Muscle of back (tissue), 11 donors: ENCODE measurements around the gene ADNP. TPM values are rescaled to one million over a fixed set of nuclear protein-coding genes. Genes with fewer than 3 reads are reported as not detected.

Experiments
- DNase-seq, 3 donors: peaks; one replicate each; pipeline versions ENCODE4 v3.0.0 to v3.0.0-alpha.2; 2013
- polyA plus RNA-seq, 10 donors: library from polyadenylated mRNA; unstranded; fragments of 120-200 nt; gene quantifications; one replicate each; pipeline ENCODE4 v1.2.1, GENCODE V29; 2013; ENCODE audit not compliant: insufficient read length in 10 of 10

The ADNP gene
- polyA plus RNA-seq, 10 donors: 46.1 to 69.9 (median 57.1) TPM

- no peak for DNase-seq
These were observed 76.6 kb downstream of the ADNP start for GRCh38 chr20:50854506-50855249.

DNA sequence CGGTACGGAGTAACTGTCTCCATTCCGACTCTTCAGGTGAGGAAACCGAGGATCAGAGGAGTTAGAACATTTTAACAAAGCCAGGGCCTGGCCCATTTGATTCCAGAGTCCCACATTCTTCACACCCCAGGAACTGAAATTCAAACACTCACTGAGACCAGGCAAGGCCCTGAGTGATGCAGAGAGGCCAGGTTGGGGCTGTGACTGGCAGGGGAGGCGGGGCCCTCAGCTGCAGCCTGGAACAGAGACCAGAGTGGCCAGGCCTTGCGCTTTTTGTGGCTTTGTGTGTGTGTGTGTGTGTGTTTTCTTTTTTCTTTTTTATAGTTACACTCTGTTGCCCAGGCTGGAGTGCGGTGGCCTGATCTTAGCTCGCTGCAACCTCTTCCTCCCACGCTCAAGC, 79.2 kb downstream of the ADNP start:
- no peak for DNase-seq

- DNase-seq: no peak
These were observed 80.4 kb downstream of the ADNP start for GRCh38 chr20:50850721-50851286.

DNA sequence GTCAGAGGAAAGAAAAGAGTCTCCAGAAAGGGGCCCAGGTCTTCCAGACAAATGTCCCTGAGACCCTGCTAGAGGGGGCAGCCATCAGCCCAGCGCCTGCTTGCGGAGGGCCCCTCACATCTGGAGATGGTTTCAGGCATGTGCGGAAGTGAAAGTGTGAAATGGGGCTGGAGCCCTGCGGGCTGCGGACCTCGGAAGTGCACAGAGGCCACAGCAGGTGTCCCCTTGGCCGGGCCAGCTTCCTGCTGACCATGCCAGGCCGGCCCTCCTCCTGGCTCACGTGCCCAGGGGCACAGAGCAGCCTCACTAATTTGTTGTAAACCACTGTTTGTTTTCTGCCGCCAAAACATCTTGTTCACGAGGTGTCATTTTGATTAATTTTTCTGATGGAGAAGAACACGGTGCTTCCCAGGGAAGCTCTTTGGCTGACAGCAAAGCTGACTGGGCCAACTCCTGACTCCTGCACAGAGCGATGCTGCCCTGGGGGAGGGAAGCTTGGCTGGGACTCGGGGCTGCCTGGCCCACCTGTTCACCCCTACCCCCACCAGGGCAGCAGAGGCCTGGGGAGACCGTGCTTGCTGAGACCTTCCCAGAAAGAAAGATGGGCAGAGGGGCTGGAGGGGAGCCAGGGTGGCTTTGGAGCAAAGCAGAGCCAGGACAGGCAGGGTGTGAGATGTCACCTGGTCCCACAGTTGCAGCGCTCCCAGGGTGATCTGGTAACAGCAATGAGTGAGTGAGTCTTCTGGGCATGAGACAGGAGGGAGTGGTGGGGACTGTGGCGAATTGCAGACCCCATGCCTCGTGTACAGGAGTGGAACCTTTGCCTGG, 82.2 kb downstream of the ADNP start:
- peak in 1 of 3 donors; percentile 63 for DNase-seq

- peak in 1 of 3 donors; percentile 60 for DNase-seq
These were observed 82.9 kb downstream of the ADNP start for GRCh38 chr20:50848341-50848808.

DNA sequence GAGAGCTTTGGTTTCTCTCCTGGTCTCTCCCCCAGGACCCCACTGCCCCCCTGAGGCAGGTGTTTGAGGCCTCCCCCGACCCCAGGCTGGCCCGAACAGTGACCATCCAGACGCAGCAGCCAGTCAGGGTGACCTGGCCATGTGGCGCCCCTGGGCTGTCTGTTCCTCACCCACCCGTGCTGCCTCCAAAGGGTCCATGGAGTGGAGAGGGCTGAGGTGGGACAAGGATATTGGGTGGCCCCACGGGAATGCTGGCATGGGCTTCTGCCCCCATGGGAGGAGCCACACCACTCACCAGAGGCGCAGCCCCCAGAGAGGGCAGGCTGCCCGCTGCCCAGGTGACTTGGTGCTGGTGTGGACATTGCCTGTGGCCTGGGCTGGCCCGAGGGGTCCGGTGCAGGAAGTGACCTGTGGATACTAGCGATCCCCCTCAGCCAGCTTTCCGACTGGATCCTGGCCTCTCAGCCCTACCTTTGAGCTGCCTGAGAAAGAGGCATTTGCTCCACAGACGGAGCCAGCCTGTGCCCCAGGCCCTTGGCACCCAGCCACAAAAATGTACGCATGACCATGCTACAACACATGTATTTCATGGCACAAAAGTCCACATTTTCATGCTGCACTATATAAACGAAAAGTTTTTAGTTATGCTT, 85.5 kb downstream of the ADNP start:
- DNase-seq: no peak

- DNase-seq: peak in 1 of 3 donors; percentile 36
These were observed 86.7 kb downstream of the ADNP start for GRCh38 chr20:50844430-50845100.

GRCh38 chr20:50843331-50844276, 87.6 kb downstream of the ADNP start:
- no peak for DNase-seq

GRCh38 chr20:50842821-50843220, 88.4 kb downstream of the ADNP start:
- no peak for DNase-seq

Other genes with a start within 250 kb of the ADNP start
- gene RIPOR3, start 239.9 kb downstream of the ADNP start, polyA plus RNA-seq: 10 to 100 TPM in 4 of 10 donors, 1 to 10 TPM in 6; 3.1 to 15.6 (median 8.6) TPM
- gene PARD6B, start 199.9 kb downstream of the ADNP start, polyA plus RNA-seq: under 1 TPM; 0.23 to 0.74 (median 0.37) TPM
- gene BCAS4, start 136.4 kb downstream of the ADNP start, polyA plus RNA-seq: 1 to 10 TPM; 1.1 to 4.4 (median 3.1) TPM
- gene DPM1, start 27.1 kb upstream of the ADNP start, polyA plus RNA-seq: 10 to 100 TPM; 44.4 to 50.5 (median 47.6) TPM
- 1 to 10 TPM; 2.4 to 3.9 (median 2.9) TPM for gene MOCS3, start 27.4 kb upstream of the ADNP start, polyA plus RNA-seq
- 1 to 10 TPM in 1 of 10 donors, under 1 TPM in 9; 0.08 to 2.0 (median 0.29) TPM for gene KCNG1, start 91.7 kb upstream of the ADNP start, polyA plus RNA-seq